Measurements from ENCODE around the gene MLPH.

Gene MLPH

GRCh38 chr2:237539681-237540080 is 52.6 kb downstream of the MLPH start:
- no peak for DNase-seq (ENCODE audit: extremely low read depth in 1 of 2, low read depth in 1 of 2)

DNA sequence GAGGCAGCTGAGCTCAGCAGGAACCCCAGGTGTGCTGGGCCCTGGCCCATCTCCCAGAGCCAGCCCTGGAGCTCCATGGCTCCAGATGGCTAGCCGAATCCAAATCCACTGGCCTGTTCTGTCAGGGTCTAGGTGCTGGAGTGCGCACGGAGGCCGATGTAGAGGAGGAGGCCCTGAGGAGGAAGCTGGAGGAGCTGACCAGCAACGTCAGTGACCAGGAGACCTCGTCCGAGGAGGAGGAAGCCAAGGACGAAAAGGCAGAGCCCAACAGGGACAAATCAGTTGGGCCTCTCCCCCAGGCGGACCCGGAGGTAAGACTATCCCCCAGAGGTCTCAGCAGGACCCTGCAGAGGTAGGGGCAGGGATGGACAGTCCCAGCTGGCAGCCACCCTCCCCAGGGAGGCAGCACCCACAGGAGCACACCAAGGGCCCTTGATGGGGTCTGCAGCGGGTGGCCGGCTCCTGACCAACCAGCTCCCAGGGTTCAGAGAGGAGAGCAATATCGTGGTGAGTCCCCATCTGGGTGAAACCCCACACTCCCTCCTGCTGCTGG is 53.2 kb downstream of the MLPH start:
- DNase-seq (ENCODE audit: extremely low read depth in 1 of 2, low read depth in 1 of 2) = no peak

- DNase-seq (ENCODE audit: extremely low read depth in 1 of 2, low read depth in 1 of 2) = no peak
Observed at GRCh38 chr2:237540823-237541222, 53.8 kb downstream of the MLPH start.

- no peak for DNase-seq (ENCODE audit: extremely low read depth in 1 of 2, low read depth in 1 of 2)
Observed at GRCh38 chr2:237541243-237541642, 54.2 kb downstream of the MLPH start.

DNA sequence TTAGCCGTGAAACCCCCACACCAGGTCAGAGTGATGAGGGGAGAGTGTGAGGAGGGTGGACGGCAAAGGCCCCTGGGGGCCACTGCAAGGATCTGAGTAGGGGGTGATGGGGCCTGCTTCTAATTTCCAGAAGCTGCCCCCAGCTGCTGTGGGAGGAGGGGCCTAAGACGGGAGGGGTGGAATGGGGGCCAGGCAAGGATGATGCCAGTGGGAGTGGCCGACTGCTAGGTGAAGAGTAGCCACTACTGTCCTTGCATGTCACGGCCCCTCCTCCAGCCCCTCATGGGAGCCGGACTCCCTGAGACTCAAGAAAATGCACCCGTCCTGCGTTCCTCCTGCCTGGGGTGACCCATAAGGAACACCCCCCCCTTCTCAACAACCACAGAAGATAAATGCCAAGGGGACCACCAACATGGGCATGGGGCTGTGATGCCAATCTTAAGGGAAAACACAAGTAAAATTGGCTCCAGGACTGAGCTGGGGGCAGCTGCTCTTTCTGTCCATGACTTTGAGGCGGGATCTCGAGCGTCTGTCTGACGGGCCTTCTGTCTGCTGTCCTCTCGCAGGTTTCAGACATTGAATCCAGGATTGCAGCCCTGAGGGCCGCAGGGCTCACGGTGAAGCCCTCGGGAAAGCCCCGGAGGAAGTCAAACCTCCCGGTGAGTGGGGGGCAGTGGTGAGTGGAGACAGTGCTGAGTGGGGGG is 55.1 kb downstream of the MLPH start:
- DNase-seq (ENCODE audit: extremely low read depth in 1 of 2, low read depth in 1 of 2) = no peak

GRCh38 chr2:237546040-237546875 is 59.2 kb downstream of the MLPH start:
- DNase-seq (ENCODE audit: extremely low read depth in 1 of 2, low read depth in 1 of 2) = no peak

- DNase-seq (ENCODE audit: extremely low read depth in 1 of 2, low read depth in 1 of 2) = no peak
Observed at GRCh38 chr2:237546876-237547395, 59.9 kb downstream of the MLPH start.

DNA sequence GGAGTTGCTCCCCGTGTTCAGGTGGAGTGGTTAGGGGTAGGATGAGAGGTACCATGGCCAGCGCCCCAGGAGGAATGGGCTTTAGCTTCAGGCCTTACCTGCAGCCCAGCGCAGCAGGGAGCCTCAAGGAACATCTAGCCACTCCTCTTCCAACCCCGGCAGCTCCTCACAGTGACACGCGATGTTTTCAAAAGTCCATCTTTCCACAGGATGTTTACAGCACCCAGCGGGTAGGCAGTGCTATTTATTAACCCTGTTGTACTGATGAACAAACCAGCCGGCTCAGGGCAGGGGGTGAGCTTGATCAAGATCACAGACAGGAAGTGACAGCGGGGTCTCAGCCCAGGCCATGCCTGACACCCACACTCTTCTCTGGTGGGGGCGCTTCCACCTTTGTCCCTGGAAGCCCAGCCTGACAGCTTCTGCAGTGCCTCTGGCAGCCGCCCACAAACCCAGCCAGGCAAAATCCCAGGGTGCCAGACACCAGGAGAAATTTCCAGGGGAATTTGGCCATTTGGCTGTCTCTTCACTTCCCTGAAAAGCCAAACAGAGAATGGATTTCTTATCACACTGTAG is 60.9 kb downstream of the MLPH start:
- no peak for DNase-seq (ENCODE audit: extremely low read depth in 1 of 2, low read depth in 1 of 2)

- DNase-seq (ENCODE audit: extremely low read depth in 1 of 2, low read depth in 1 of 2) = no peak
Observed at GRCh38 chr2:237549216-237549615, 62.2 kb downstream of the MLPH start.

GRCh38 chr2:237549643-237550415 is 62.8 kb downstream of the MLPH start:
- DNase-seq (ENCODE audit: extremely low read depth in 1 of 2, low read depth in 1 of 2) = no peak

DNA sequence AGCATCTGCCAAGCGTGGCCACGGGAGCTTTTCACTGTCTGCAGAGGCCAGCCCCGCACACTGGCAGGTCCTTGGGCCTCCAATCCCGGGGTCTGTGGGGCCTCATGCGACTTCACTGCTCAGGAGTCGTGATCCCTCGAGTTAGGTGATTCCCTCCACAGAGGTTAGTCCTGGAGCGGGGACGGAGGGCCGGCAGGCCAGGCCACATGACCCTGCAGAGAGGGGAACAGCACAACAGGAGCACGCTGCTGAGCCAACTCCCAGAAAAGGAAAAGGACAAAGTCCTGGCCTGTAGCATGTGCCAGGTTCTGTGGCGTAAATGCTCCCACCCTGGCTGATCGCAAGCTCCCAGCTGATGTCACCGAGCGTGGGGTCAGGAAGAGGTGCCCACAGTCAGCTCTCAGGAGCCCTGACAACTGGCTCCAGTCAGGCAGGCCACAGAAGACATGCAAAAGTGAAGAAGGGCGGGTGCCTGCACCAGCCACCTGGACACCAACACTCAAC is 64.1 kb downstream of the MLPH start:
- no peak for DNase-seq (ENCODE audit: extremely low read depth in 1 of 2, low read depth in 1 of 2)

DNA sequence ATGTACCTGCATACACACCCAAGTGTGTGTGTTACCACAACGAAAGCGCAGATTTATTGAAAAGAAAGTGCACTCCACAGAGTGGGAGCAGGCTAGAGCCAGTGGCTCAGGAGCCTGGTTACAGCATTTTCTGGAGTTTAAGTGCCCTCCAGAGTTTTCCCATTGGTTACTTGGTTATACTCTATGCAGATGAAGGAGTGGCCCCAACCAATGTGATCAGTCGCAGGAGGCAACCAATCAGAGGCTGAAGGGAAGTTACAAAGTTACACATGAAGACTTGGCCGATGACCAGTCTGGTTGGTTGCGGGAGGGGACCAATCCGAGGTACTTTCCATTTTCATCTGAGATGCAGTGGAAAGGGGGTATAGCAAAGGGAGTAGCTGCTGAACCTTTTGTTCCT is 65.9 kb downstream of the MLPH start:
- DNase-seq (ENCODE audit: extremely low read depth in 1 of 2, low read depth in 1 of 2) = no peak

GRCh38 chr2:237553948-237554347 is 66.9 kb downstream of the MLPH start:
- no peak for DNase-seq (ENCODE audit: extremely low read depth in 1 of 2, low read depth in 1 of 2)

- DNase-seq (ENCODE audit: extremely low read depth in 1 of 2, low read depth in 1 of 2) = no peak
Observed at GRCh38 chr2:237555560-237555959, 68.5 kb downstream of the MLPH start.

GRCh38 chr2:237556773-237557632 is 70.0 kb downstream of the MLPH start:
- no peak for DNase-seq (ENCODE audit: extremely low read depth in 1 of 2, low read depth in 1 of 2)

DNA sequence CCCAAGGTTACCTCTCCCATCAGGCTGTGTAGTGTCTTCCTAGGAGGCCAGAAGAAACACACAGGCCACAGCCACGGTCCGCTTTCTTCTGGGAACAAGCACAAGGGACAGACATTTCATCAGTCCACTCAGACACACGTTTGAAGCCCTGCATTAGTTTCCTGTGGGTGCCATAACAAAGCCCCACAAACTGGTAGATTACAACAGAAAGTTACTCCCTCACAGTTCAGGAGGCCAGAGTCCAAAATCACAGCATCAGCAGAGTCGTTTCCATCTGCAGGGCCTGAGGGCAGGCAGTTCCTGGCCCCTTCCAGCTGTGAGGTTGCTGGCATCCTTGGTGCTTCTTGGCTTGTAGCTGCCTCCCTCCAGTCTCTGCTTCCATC is 70.6 kb downstream of the MLPH start:
- DNase-seq (ENCODE audit: extremely low read depth in 1 of 2, low read depth in 1 of 2) = no peak

DNA sequence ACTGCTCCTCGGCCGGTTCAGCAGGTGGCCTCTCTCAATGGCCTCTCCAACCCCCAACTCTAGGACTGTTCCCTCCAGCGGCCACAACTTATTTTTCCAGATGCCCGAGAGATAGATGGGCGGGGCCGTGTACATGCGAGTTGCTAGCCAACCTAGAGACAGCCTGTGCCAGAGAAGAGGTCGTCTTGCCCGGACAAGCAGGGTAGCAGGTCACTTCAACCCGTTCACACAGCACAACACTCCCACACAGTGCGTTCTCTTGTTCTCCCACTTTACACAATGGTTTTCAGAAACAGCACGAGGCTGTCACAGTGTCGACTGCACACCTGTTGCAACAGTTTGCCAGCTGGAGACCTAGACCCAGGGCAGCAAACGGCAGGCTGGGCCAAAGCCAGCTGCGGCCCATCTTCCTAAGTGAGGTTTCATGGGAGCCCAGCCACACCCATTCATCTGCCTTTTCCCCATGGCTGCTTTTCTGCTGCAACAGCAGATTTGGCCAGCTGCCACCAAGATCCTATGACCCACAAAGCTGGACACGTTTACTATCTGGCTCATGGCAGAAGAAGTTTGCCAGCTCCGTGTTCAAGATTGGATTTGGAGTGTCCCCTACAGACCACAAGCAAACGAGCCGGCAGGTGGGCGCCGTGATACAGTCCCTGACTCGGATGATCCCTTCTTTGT is 72.0 kb downstream of the MLPH start:
- no peak for DNase-seq (ENCODE audit: extremely low read depth in 1 of 2, low read depth in 1 of 2)

DNA sequence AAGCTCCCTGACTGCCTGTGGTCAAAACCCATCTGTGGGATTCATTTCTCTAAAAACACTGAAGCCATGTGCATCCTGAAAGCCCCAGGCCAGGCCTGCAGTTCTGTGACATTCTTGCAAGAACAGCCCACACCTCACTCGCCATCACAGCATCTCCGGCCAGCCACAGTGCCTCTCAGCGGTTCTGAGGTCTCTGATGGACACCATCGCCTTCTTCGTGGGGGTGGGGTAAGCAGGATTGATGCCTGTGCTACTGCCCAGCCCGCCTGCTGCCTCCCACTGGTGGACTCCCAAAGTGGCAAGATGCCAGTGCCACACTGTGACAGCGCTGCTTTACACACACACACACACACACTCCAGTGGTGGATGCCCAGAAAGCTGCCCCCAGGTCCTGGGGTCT is 74.2 kb downstream of the MLPH start:
- DNase-seq (ENCODE audit: extremely low read depth in 1 of 2, low read depth in 1 of 2) = no peak

- DNase-seq (ENCODE audit: extremely low read depth in 1 of 2, low read depth in 1 of 2) = no peak
Observed at GRCh38 chr2:237563816-237564215, 76.8 kb downstream of the MLPH start.
